GM19025 (cell line): ENCODE measurements around the gene SSBP3.

ENCODE experiments used
- ATAC-seq: cut with Tn5 transposase; IDR thresholded peaks from one replicate; pipeline ENCODE4 v1.9.1; 2021; ENCODE audit warnings: mild to moderate bottlenecking, low read depth, moderate library complexity; ENCODE audit not compliant: unreplicated experiment

The SSBP3 gene

GRCh38 chr1:54273092-54273794 lies 133.0 kb downstream of the SSBP3 start:
- no peak for ATAC-seq

- no peak for ATAC-seq
Measured at GRCh38 chr1:54272772-54273091, 133.5 kb downstream of the SSBP3 start.

- no peak for ATAC-seq
Measured at GRCh38 chr1:54272134-54272533, 134.1 kb downstream of the SSBP3 start.

- ATAC-seq, result no peak
Measured at GRCh38 chr1:54271341-54271740, 134.9 kb downstream of the SSBP3 start.

GRCh38 chr1:54270543-54270942 lies 135.7 kb downstream of the SSBP3 start:
- ATAC-seq, result no peak

- ATAC-seq, result no peak
Measured at GRCh38 chr1:54268762-54269297, 137.4 kb downstream of the SSBP3 start.

- no peak for ATAC-seq
Measured at GRCh38 chr1:54267815-54268761, 138.1 kb downstream of the SSBP3 start.

GRCh38 chr1:54266908-54267307 lies 139.3 kb downstream of the SSBP3 start:
- no peak for ATAC-seq

GRCh38 chr1:54266195-54266594 lies 140.0 kb downstream of the SSBP3 start:
- no peak for ATAC-seq

- ATAC-seq, result no peak
Measured at GRCh38 chr1:54265659-54266058, 140.5 kb downstream of the SSBP3 start.

GRCh38 chr1:54265126-54265525 lies 141.1 kb downstream of the SSBP3 start:
- no peak for ATAC-seq

- ATAC-seq, result no peak
Measured at GRCh38 chr1:54263601-54264226, 142.5 kb downstream of the SSBP3 start.

GRCh38 chr1:54262244-54262643 lies 143.9 kb downstream of the SSBP3 start:
- ATAC-seq, result no peak

- no peak for ATAC-seq
Measured at GRCh38 chr1:54260810-54261209, 145.4 kb downstream of the SSBP3 start.

GRCh38 chr1:54259546-54260140 lies 146.6 kb downstream of the SSBP3 start:
- ATAC-seq, result no peak

GRCh38 chr1:54257876-54258275 lies 148.3 kb downstream of the SSBP3 start:
- ATAC-seq, result no peak

GRCh38 chr1:54257346-54257620 lies 148.9 kb downstream of the SSBP3 start:
- ATAC-seq, result no peak

GRCh38 chr1:54256522-54257345 lies 149.5 kb downstream of the SSBP3 start:
- ATAC-seq, result no peak

- no peak for ATAC-seq
Measured at GRCh38 chr1:54255026-54255702, 151.0 kb downstream of the SSBP3 start.

GRCh38 chr1:54254055-54254454 lies 152.1 kb downstream of the SSBP3 start:
- ATAC-seq, result no peak
